Effector memory CD4-positive, alpha-beta T cell (primary cell): ENCODE data around the gene SEL1L2.
"Not testable (repeated sequence)": the region's sequence is repeated elsewhere in the genome, so short reads cannot be mapped to it uniquely, and the experiment has no call there.

Source experiments
- DNase-seq, 3 donors: peaks; one replicate each; pipeline ENCODE4 v3.0.0-alpha.2; 2020
- H3K27ac ChIP-seq: 2 replicates; pipeline ENCODE4 v1.7.0; 2013; ENCODE audit warnings: mild to moderate bottlenecking, low read length, moderate library complexity; ENCODE audit not compliant: insufficient read depth, poor library complexity, severe bottlenecking
- H3K27me3 ChIP-seq: replicated peaks from 2 replicates; pipeline ENCODE4 v1.7.0; 2013; ENCODE audit warnings: mild to moderate bottlenecking, low read length; ENCODE audit not compliant: insufficient read depth, control insufficient read depth, poor library complexity, severe bottlenecking
- H3K36me3 ChIP-seq: 2 replicates; pipeline ENCODE4 v1.7.0; 2013; ENCODE audit warnings: mild to moderate bottlenecking, low read length, moderate library complexity; ENCODE audit not compliant: control insufficient read depth, insufficient read depth
- H3K4me1 ChIP-seq: 2 replicates; pipeline ENCODE4 v1.7.0; 2013; ENCODE audit warnings: low read length, mild to moderate bottlenecking; ENCODE audit not compliant: control insufficient read depth, insufficient read depth, poor library complexity, severe bottlenecking
- H3K4me3 ChIP-seq: 2 replicates; pipeline ENCODE4 v1.7.0; 2013; ENCODE audit warnings: low read length, low read depth, mild to moderate bottlenecking; ENCODE audit not compliant: insufficient read depth, poor library complexity, severe bottlenecking
- H3K9me3 ChIP-seq: 2 replicates; pipeline ENCODE4 v1.7.0; 2013; ENCODE audit warnings: mild to moderate bottlenecking, low read length, moderate library complexity; ENCODE audit not compliant: control insufficient read depth

SEL1L2 gene

DNA sequence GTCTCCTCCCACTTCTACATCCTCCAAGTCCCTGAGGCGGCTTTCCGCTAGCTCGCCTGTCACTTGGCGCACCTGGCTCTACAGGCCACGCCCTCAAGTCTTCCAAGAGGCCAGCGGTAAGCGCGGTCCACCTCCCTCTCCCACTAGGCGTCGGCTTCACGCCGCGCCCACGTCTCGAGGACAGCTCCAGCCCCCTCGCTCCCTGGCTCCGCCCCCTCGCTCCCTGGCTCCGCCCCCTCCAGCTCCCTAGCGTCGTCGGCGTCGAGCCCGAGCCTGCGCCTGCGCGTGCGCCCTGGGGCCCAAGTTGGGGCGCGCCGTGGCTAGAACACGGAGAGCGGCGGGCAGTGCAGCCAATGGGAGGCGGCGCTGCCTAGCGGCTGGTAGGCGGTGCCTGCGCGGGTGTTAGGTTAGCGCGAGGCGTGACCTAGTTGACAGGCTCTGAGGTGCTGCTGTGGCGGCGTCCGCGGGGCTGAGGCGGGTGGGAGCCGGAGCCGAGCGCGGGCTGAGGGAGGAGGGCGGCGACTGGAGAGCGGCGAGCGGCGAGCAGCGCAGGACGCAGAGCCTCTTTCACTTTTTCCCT, 4.8 kb upstream of the SEL1L2 start, which contains the start of gene MACROD2:
Gene MACROD2, plus strand, starts transcription at position 431 of the 580 bp plus-strand sequence.
- no peak within 1 kb of the TSS for H3K4me3 ChIP-seq
- H3K27ac ChIP-seq, result no peak within 1 kb of the TSS
- peaks cover 5% of the 10 kb centered on the region for H3K9me3 ChIP-seq
- DNase-seq, result no peak
- no peaks in the 10 kb centered on the region for H3K27me3 ChIP-seq
- H3K4me1 ChIP-seq, result no peaks in the 10 kb centered on the region
- H3K36me3 ChIP-seq, result no peaks in the 10 kb centered on the region

DNA sequence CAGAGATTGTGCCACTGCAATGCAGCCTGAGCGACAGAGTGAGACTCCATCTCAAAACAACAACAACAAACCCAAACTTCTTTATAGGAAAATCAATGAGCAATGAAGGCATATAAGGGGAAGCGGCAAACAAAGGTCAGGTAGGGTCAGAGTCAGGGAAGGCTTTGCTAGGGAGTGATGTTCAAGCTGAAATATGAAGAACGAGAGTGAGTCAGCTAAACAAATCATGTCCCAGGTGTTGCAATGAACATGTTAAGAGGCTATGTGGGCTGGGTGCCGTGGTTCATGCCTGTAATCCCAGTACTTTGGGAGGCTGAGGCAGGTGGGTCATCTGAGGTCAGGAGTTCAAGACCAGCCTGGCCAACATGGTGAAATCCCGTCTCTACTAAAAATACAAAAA, 1.5 kb upstream of the SEL1L2 start:
- not testable (repeated sequence) for DNase-seq, H3K27me3 ChIP-seq

DNA sequence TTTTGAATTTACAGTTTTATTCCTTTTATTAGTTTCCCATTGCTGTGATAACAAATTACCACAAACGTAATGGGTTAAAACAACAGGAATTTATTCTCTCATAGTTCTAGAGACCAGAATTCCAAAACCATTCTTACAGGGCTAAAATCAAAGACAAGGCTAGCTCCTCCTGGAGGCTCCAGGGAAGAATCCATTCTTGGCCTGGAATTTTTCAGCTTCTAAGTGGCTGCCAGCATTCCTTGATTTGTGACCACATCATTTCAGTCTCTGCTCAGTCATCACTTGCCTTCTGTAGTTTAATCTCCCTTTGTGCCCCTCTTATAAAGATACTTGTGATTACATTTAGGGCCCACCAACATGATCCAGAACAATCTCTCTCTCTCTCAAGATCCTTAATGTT, 897 bp upstream of the SEL1L2 start:
- H3K36me3 ChIP-seq, result no peaks in the 10 kb centered on the region
- no peak overlapping the region for H3K4me3 ChIP-seq

More for the DNA sequence above, 1.5 kb upstream of the SEL1L2 start:
- not testable (repeated sequence) for H3K4me1 ChIP-seq, H3K9me3 ChIP-seq, H3K36me3 ChIP-seq, H3K27ac ChIP-seq, H3K4me3 ChIP-seq

DNA sequence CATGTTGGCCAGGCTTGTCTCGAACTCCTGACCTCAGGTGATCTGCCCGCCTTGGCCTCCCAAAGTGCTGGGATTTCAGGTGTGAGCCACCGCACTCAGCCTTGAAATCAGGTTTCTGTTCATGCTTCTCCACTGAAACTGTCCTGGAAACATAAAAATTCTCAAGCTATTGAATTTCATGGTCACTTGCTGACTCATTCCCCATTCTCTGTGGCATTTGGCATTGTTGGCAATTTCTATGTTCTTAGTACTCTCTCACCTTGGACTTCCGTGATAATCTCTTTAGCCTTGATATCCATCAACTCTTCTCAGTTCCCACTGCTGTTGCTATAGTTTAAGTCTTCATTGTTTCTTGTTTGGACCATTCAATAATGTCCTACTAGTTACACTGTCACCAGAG, 6.2 kb downstream of the SEL1L2 start:
- no peaks in the 10 kb centered on the region for H3K27me3 ChIP-seq
- no peaks in the 10 kb centered on the region for H3K9me3 ChIP-seq
- no peak overlapping the region for H3K27ac ChIP-seq
- no peaks in the 10 kb centered on the region for H3K36me3 ChIP-seq
- no peak overlapping the region for H3K4me3 ChIP-seq
- DNase-seq, result no peak
- no peaks in the 10 kb centered on the region for H3K4me1 ChIP-seq

More for the DNA sequence above, 897 bp upstream of the SEL1L2 start:
- no peaks in the 10 kb centered on the region for H3K4me1 ChIP-seq
- H3K9me3 ChIP-seq, result peaks cover 5% of the 10 kb centered on the region
- H3K27me3 ChIP-seq, result no peaks in the 10 kb centered on the region
- no peak for DNase-seq
- H3K27ac ChIP-seq, result no peak overlapping the region

DNA sequence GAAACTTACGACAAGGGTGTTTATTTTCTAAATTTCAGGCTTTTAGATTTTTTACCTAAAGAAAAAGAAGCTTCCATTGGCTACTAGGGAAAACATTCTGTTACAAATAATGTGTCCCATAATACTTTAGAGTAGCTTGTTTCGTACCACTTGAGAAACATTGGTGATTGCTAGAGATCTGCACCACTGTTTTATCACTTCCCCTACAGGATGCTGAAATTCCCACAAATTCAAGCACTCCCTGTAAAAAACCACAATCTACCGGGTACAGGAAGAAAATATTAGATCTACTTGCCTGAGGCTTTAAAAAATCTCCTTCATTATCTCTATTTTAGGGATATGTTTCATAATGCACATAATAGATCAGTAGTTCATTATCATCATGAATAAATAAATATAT, 29.9 kb downstream of the SEL1L2 start:
- no peaks in the 10 kb centered on the region for H3K9me3 ChIP-seq
- no peaks in the 10 kb centered on the region for H3K36me3 ChIP-seq
- no peaks in the 10 kb centered on the region for H3K4me1 ChIP-seq
- no peak for DNase-seq
- H3K27ac ChIP-seq, result no peak overlapping the region
- H3K27me3 ChIP-seq, result no peaks in the 10 kb centered on the region
- no peak overlapping the region for H3K4me3 ChIP-seq

DNA sequence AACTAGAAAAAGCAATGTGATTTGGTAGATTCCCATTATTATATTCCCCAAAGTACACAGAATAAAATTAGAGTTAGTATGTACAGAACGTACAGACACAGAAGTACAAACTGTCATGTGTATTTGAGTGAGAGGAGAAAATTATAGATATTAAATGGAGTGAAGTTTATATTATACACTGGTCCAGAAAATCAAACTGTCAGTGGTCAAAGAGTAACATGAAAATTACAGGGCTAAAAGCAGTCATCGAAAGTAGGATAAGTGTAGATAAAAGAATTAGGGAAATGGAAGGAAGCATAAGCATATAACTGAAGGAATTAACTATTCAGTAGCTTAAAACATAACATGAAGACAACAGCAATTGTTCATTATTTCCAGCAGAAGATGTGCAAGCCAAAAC, 30.3 kb downstream of the SEL1L2 start:
- no peaks in the 10 kb centered on the region for H3K27me3 ChIP-seq
- no peaks in the 10 kb centered on the region for H3K36me3 ChIP-seq
- H3K4me3 ChIP-seq, result no peak overlapping the region
- no peaks in the 10 kb centered on the region for H3K9me3 ChIP-seq
- no peak for DNase-seq
- no peaks in the 10 kb centered on the region for H3K4me1 ChIP-seq
- H3K27ac ChIP-seq, result no peak overlapping the region

DNA sequence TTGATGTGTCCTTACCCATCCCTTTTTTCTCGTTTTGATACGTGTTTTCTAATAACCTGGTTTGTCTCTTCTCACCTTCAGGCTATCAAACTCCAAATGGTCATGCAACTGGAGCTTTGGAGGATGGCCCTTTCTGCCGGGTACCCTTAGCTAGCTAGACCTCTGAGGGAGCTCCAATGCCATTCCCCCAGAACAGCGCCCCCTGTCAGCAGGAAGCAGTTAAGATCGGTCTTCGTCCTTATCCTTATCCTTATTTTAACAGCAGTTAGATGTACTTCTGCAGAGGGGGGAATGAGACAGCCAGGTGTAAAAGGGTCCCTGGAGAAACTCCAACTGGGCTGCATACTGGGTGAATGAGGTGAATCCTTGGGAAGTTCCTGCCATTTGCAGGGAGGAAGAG, 37.2 kb downstream of the SEL1L2 start:
- no peaks in the 10 kb centered on the region for H3K9me3 ChIP-seq
- no peak for DNase-seq
- H3K4me3 ChIP-seq, result no peak overlapping the region
- H3K36me3 ChIP-seq, result no peaks in the 10 kb centered on the region
- H3K27ac ChIP-seq, result no peak overlapping the region
- H3K4me1 ChIP-seq, result no peaks in the 10 kb centered on the region
- H3K27me3 ChIP-seq, result no peaks in the 10 kb centered on the region

DNA sequence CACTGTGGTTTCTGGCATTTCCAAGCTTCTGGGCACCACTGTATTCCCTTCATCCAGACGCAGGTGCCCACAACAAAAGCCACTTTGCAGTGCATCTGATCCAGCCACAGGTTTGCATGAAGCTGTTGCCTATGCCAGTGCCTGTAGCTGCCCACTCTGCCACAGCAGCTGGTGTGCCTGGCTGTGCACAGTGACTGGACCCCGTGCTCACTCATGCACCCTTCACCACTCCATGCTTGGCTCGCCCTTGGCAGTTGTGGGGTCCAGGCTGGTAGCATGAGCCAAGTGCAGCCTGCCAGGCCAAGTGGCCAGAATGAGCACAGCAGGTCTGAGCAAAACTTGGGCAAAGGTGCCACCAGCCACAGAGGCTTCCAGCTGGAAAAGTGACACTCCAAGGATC, 42.7 kb downstream of the SEL1L2 start:
- Histone ChIP-seq H3K9me3 (no peaks in the 10 kb centered on the region), H3K4me1 (no peaks in the 10 kb centered on the region), H3K27ac (no peak overlapping the region), H3K27me3 (no peaks in the 10 kb centered on the region), H3K4me3 (no peak overlapping the region), H3K36me3 (no peaks in the 10 kb centered on the region)
- no peak for DNase-seq

DNA sequence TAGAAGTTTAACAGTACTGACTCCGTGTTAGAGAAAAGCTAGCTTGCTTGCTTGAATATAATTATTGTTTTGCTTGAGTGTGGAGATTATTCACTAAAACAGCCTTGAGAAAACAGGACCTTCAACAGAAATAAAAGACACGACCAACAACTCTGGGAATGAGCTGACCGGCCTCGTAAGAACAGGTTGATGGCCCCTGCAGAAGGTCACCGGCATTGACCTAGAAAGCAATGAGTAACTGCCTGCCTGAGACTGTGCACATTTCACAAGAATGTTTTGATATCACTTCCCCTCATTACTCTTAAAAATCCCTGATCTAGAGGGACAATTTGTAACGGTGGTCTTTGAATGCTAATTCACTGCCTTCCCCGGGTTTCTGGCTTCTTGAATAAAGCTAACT, 49.4 kb downstream of the SEL1L2 start:
- no peaks in the 10 kb centered on the region for H3K9me3 ChIP-seq
- no peaks in the 10 kb centered on the region for H3K36me3 ChIP-seq
- H3K27ac ChIP-seq, result no peak overlapping the region
- DNase-seq, result no peak
- no peak overlapping the region for H3K4me3 ChIP-seq
- no peaks in the 10 kb centered on the region for H3K27me3 ChIP-seq
- H3K4me1 ChIP-seq, result no peaks in the 10 kb centered on the region

DNA sequence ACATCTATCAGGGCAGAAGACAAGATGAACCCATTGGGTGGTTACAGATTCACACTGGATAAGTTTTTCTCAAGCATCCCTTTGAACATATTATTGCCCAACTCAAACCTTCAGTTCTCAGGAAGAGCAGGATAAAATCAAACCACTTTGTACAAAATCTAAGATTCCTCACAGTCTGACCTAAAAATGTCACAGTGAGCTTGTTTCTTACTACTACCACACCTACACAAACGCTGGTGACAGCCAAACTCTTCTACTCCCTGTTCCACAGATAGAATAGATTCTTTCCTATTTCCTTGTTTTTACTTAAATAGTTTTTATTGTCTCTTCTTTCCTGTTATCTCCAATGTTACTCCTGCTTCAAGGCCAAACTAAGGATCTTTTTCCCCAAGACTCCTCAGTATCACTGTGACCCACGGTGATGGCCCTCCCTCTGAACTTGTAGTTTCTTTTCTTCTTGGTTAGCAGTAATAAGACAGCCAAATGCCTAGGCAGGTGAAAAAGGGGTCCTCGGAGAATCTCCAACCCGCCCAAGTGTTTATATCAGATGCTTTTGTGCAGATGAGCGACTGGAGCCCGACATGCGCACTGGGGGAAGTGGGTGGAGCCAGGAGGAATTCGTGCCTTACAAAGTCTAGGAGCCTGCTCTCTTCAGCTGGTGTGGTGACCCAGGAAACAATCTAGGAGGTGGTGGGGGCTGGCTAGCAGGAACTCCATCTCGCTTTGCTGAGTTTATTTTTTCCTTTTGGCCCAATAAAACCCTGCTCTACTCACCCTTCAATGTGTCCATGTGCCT, 53.4 kb downstream of the SEL1L2 start:
- Histone ChIP-seq H3K4me1 (no peaks in the 10 kb centered on the region), H3K4me3 (no peak overlapping the region), H3K9me3 (no peaks in the 10 kb centered on the region), H3K36me3 (no peaks in the 10 kb centered on the region), H3K27me3 (no peaks in the 10 kb centered on the region), H3K27ac (no peak overlapping the region)
- no peak for DNase-seq
